ENCODE results near the gene PDC.

PDC gene

GRCh38 chr1:186461014-186461413 lies at the start of gene PDC:
PDC (minus strand) TSS chr1:186461114; CDS start chr1:186449459, 11,655 bp downstream.
- no peak for DNase-seq (ENCODE audit: low spot score)

DNA sequence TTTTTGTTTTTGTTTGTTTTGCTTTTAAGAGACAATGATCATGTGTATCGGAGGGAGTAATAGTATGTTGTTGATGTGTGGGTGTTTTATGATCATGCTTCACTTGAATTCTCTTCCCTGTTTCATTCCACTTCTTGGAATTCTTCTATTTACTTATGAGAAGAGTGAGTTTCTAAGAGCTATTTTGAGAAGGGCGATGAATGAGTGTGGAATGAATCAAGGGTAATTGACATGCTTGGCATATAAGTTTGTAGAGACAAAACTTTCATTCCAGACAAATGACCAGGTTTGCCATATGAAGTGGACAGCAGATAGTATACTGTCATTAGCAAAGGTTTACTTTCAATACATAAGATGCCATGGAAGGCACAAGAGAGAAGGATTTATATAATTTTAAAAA lies 42.3 kb upstream of the PDC start:
- no peak for DNase-seq (ENCODE audit: low spot score)

- no peak for DNase-seq (ENCODE audit: low spot score)
These were observed 41.2 kb upstream of the PDC start for GRCh38 chr1:186502087-186502486.

GRCh38 chr1:186500804-186501203 lies 39.9 kb upstream of the PDC start:
- no peak for DNase-seq (ENCODE audit: low spot score)

- DNase-seq (ENCODE audit: low spot score), result no peak
These were observed 38.7 kb upstream of the PDC start for GRCh38 chr1:186499571-186499970.

GRCh38 chr1:186498695-186499389 lies 37.9 kb upstream of the PDC start:
- no peak for DNase-seq (ENCODE audit: low spot score)

DNA sequence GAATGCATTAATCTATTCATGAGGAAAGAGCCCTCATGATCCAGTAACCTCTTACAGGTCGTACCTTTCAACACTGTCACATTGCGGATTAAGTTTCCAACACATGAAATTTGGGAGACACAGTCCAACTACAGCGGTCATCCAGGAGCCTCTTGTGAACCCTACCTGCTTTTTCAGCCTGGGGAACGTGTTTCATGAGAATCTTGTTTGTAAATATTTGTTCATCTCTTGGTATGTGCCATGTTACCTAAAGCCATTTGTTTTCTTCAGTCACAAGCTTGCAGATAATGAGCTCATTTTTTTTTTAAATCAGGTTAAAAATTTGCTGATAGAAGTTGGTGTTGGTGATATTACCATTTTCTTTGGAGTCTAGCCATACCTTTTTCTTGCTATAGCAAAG lies 37.2 kb upstream of the PDC start:
- no peak for DNase-seq (ENCODE audit: low spot score)

DNA sequence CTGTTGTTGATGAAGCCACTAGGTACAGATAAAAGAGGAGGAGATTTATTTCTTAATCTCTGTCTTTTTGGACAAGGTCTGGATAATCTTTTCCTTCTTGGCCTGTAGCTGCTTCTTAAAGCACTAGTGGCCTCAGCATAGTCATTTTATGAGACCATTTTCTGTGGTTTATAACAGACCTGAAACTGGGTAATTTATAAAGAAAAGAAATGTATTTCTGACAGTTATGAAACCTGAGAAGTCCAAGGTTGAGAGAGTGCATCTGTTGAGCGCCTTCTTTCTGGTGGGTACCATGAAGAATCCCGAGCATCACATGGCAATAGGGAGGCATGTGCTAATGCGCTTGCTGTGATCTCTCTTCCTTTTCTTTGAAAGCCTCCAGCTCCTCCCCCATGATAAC lies 36.7 kb upstream of the PDC start:
- DNase-seq (ENCODE audit: low spot score), result no peak

- no peak for DNase-seq (ENCODE audit: low spot score)
These were observed 35.4 kb upstream of the PDC start for GRCh38 chr1:186496171-186496851.

DNA sequence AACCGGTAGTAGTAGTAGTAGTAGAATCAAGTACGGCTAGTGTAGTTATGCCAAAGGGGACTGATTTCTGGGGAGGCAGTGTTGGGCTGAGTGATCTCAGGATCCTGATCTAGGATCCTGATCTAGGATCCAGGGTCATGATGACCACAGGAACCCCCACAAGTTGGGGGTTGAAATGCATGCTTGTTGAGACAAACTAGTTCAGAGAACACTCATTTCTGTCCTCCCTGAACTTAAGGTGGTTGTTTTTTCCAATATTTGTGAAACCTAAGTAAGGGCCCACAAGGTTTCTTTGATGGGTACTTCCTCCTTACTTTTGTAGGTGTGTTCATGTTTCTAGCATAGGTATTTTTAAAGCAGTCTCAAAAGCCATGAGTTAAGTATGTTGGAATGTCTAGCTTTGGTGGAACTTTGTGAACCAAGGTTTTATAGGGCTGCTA lies 33.9 kb upstream of the PDC start:
- no peak for DNase-seq (ENCODE audit: low spot score)

- no peak for DNase-seq (ENCODE audit: low spot score)
These were observed 31.8 kb upstream of the PDC start for GRCh38 chr1:186492531-186493291.

GRCh38 chr1:186491336-186491735 lies 30.4 kb upstream of the PDC start:
- DNase-seq (ENCODE audit: low spot score), result no peak

DNA sequence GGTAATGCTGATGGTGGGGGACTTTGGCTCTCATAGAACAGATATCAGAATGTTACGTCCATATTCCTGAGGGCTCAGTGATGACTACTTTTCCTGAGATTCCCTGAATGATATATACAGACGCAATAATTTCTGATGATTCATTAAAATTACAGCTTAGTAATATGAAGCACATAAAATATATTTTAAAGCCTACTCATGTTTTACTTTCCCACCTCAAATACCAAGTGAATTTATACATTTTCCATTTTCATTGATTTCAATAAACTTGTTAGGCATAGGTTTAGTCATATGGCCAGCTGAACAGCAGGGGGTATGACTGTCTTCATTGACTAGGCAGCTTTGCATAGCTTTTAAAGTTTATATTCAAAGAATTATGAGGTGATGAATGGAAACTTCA lies 26.2 kb upstream of the PDC start:
- no peak for DNase-seq (ENCODE audit: low spot score)

GRCh38 chr1:186486061-186486460 lies 25.1 kb upstream of the PDC start:
- no peak for DNase-seq (ENCODE audit: low spot score)

DNA sequence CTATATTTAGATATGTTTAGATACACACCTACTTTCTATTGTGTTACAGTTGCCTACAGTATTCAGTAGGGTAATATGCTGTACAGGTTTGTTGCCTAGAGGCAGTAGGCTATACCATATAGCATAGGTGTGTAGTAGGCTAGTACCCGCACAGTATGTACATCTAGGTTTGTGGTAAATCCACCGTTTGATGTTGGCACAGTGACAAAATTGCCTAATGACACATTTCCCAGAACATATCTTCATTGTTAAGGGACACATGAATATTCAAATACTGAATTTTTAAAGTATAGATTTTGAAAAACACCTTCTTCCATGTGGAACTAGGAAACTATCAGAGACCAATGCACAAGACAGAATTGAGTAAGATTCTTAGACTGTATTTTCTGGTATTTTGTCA lies 22.6 kb upstream of the PDC start:
- no peak for DNase-seq (ENCODE audit: low spot score)

- peak; percentile 68 for DNase-seq (ENCODE audit: low spot score)
These were observed 21.8 kb upstream of the PDC start for GRCh38 chr1:186482661-186483255.

GRCh38 chr1:186481303-186481888 lies 20.5 kb upstream of the PDC start:
- DNase-seq (ENCODE audit: low spot score), result no peak

DNA sequence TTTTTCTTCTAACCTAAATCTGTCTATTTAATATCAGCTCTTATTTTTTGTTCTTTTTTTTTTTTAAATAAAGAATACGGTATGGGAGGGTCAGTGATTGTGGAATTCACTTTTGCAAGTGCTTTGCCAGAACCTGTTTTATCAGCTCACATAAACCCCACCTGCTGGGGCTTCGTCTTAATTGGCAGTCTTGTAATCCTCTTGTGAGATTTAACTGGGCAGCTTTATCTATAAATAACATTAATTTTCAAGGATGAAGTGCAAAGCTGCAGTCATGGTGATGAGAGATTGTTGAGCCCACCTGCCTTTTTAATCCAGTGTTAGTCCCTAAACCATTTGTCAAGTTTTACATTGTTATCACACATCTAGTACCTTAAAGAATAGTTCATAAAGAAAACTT lies 18.2 kb upstream of the PDC start:
- DNase-seq (ENCODE audit: low spot score), result no peak

GRCh38 chr1:186476264-186477040 lies 15.5 kb upstream of the PDC start:
- no peak for DNase-seq (ENCODE audit: low spot score)

DNA sequence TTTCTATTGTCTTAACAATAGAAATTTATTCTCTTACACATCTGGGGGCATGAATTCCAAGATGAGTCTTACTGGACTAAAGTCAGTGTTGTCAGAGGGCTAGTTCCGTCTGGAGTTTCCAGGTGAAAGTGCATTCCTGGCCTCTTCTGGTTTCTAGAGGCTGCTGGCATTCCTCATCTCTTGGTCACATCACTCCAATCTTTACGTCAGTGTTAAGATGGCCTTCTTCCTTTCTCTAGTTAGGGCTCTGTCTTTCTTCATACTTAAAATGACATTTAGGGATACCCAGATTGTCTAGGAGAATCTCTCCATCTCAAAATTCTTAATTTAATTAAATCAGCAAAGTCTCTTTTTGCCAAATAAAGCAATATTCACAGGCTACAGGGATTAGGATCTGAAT lies 13.3 kb upstream of the PDC start:
- no peak for DNase-seq (ENCODE audit: low spot score)

DNA sequence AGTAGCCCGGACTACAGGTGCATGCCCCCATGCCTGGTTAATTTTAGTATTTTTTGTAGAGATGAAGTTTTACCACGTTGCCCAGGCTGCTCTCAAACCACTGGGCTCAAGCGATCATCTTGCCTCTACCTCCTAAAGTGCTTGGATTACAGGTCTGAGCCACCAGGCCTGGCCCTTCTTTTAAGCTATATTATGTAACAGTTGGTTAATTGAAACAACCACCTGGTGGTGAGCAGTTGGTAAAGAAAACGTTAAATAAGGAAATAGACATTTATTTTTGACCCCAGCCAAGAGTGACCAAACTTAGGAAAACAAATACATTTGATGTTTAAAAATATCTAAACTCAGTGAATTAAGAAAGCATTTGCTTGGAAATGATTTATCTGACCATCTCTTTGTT lies 12.1 kb upstream of the PDC start:
- DNase-seq (ENCODE audit: low spot score), result no peak

DNA sequence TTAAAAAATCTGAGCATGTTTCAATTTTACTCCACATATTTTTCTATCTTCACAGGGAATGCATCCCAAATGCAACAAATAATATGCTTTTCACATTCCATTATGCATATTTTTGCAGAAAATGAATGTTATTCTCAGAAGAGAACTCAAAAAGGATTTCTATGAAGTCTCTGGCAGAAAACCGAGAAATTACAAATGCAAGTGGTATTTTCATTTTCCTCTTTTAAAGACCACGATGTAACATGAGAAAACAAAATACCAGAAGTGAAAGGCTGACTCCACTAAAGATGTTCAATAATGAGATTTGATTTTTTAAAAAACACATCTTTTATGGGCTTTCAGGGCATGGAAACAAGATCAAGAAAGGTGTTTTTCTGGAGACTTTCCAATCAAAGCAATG lies 5.0 kb upstream of the PDC start:
- no peak for DNase-seq (ENCODE audit: low spot score)

All from AG08395 (cell line).